Measurements from ENCODE around the gene MRPL21.

MRPL21 gene

DNA sequence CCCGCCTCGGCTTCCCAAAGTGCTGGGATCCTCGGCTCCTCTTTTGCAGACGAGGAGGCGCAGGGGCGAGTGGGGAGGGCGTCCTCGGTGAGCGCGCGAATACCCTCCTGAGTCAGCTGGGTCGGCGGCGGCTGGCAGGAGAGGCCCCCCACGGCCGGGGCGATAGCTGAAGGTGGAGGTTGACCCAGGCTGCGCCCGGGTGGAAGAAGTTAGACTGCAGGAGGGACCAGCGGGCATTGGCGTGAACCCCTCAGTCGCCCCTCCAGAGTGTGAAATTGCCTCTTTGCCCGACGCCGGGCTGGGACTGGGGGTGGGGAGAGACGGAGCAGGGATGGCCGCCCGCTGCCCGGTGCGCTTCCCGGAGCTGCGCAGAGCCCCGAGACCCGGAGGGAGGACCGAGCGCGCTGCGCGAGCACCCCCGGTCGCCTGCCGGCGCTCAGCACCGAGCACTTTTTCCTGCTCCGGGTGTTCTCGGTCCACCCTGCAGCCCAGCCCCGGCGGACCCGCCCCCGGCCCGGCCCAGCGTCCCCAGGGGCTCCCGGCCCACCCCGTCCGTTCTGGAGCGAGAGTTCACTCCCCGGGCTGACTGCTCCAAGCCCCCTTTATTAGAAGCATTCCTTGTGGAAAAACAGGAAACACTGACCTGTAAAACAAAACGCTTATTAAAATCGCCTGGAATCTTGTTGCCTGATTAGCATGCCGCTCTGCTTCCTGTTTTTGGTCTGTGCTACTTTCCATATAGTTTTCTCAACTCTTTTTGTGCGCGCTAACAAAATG, 48.2 kb downstream of the MRPL21 start:
- Histone ChIP-seq H3K36me3 (ENCODE audit: insufficient read depth, low read length) (no peaks in the 10 kb centered on the region), H3K9me3 (ENCODE audit: control insufficient read depth, insufficient read depth, low read length) (peaks cover 4% of the 10 kb centered on the region; the same call in 1 of the 2 replicates), H3K4me1 (ENCODE audit: insufficient read depth, low read length) (0 out of 2 replicates have a peak, but pooled peaks cover 3% of the 10 kb centered on the region), H3K9ac (ENCODE audit: low read depth, low read length) (peak overlapping the region; percentile 86)

DNA sequence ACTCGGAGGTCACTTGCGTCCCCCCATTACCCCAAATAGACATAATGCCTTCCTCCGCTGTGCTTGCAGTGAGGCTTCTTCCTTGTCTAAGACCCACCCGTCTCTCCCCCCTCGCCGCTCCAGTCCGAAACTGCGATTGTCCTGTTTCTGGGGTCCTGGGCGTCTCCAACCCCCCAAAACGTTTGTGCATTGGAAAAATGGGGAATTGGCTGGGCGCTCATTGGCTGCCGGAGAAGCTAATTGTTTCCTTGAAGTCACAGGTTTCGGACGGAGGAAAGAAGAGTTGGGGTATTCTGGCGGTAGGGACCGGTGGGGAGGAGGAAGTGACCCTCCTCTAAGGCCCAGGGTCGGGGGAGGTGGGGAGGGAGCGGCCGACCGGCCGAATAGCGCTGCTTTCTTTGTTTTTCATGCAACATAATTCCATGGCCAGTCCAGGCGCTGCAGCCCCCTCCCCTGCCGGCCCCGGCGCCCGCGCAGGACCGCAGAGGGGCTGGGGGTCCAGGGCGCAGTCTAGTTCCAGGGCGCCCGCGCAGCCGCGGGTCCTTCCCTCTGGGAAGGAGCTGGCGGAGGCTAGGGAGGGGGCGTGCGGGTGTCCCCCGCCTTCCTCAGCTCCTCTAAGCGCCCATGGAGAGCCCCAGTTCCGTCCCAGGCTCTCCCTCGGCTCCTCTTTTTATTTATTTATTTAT, 49.2 kb downstream of the MRPL21 start:
- H3K9me3 ChIP-seq (ENCODE audit: control insufficient read depth, insufficient read depth, low read length): peaks cover 4% of the 10 kb centered on the region; the same call in 1 of the 2 replicates
- H3K9ac ChIP-seq (ENCODE audit: low read depth, low read length): peak overlapping the region; percentile 86
- H3K36me3 ChIP-seq (ENCODE audit: insufficient read depth, low read length): no peaks in the 10 kb centered on the region
- H3K4me1 ChIP-seq (ENCODE audit: insufficient read depth, low read length): 0 out of 2 replicates have a peak, but pooled peaks cover 3% of the 10 kb centered on the region

DNA sequence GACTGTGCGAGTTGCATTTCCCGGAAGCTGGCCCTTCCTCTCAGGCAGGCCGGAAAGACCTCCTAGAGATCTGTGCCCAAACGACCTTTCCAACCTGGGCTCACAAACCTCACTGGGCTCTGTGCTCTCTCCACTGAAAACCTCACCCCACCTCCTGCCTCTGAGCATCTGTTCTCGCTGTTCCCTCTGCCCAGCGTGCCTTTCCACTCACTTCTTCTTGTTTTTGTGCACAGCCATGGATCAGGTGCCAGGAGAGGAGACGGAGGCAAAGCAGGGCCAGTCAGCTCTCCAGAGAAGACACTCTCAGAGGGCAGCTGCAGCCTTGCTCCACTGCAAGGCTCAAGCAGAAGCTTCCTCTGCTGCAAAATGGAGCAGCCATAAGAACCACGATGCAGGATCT, 51.0 kb downstream of the MRPL21 start:
- Histone ChIP-seq H3K9me3 (ENCODE audit: control insufficient read depth, insufficient read depth, low read length) (no peaks in the 10 kb centered on the region), H3K36me3 (ENCODE audit: insufficient read depth, low read length) (no peaks in the 10 kb centered on the region), H3K9ac (ENCODE audit: low read depth, low read length) (no peak overlapping the region), H3K4me1 (ENCODE audit: insufficient read depth, low read length) (0 out of 2 replicates have a peak, but pooled peaks cover 3% of the 10 kb centered on the region)

DNA sequence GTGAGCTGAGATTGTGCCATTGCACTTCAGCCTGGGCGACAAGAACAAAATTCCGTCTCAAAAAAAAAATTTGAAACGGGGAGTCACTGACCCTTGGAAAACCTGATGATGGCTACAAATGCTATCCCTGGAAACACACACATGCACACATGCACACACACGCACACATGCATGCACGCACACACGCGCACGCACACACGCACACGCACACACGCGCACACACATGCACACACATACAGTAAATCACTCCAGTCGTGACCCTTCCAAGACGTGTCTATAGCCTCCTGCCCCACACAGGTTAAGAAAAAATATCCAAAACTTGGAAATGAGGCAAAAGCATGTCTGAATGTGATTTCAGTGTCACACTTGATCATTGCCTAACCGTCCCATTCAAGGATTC, 55.2 kb downstream of the MRPL21 start:
- H3K9me3 ChIP-seq (ENCODE audit: control insufficient read depth, insufficient read depth, low read length): no peaks in the 10 kb centered on the region
- peaks cover 6% of the 10 kb centered on the region for H3K4me1 ChIP-seq (ENCODE audit: insufficient read depth, low read length)
- no peaks in the 10 kb centered on the region for H3K36me3 ChIP-seq (ENCODE audit: insufficient read depth, low read length)
- no peak overlapping the region for H3K9ac ChIP-seq (ENCODE audit: low read depth, low read length)

- Histone ChIP-seq H3K36me3 (ENCODE audit: insufficient read depth, low read length) (no peaks in the 10 kb centered on the region), H3K9ac (ENCODE audit: low read depth, low read length) (no peak overlapping the region), H3K4me1 (ENCODE audit: insufficient read depth, low read length) (peaks cover 6% of the 10 kb centered on the region), H3K9me3 (ENCODE audit: control insufficient read depth, insufficient read depth, low read length) (no peaks in the 10 kb centered on the region)
These were observed 56.2 kb downstream of the MRPL21 start for GRCh38 chr11:68847395-68847794.

- Histone ChIP-seq H3K36me3 (ENCODE audit: insufficient read depth, low read length) (no peaks in the 10 kb centered on the region), H3K4me1 (ENCODE audit: insufficient read depth, low read length) (peaks cover 6% of the 10 kb centered on the region), H3K9ac (ENCODE audit: low read depth, low read length) (no peak overlapping the region), H3K9me3 (ENCODE audit: control insufficient read depth, insufficient read depth, low read length) (no peaks in the 10 kb centered on the region)
These were observed 58.2 kb downstream of the MRPL21 start for GRCh38 chr11:68845351-68846002.

GRCh38 chr11:68844801-68845200, 58.8 kb downstream of the MRPL21 start:
- Histone ChIP-seq H3K4me1 (ENCODE audit: insufficient read depth, low read length) (peaks cover 6% of the 10 kb centered on the region), H3K36me3 (ENCODE audit: insufficient read depth, low read length) (no peaks in the 10 kb centered on the region), H3K9ac (ENCODE audit: low read depth, low read length) (no peak overlapping the region), H3K9me3 (ENCODE audit: control insufficient read depth, insufficient read depth, low read length) (no peaks in the 10 kb centered on the region)

GRCh38 chr11:68844376-68844775, 59.3 kb downstream of the MRPL21 start:
- Histone ChIP-seq H3K9ac (ENCODE audit: low read depth, low read length) (peak overlapping the region; percentile 68; the same call in 1 of the 2 replicates), H3K36me3 (ENCODE audit: insufficient read depth, low read length) (no peaks in the 10 kb centered on the region), H3K9me3 (ENCODE audit: control insufficient read depth, insufficient read depth, low read length) (no peaks in the 10 kb centered on the region), H3K4me1 (ENCODE audit: insufficient read depth, low read length) (peaks cover 6% of the 10 kb centered on the region)

GRCh38 chr11:68843703-68844312, 59.8 kb downstream of the MRPL21 start:
- H3K36me3 ChIP-seq (ENCODE audit: insufficient read depth, low read length): no peaks in the 10 kb centered on the region
- H3K9me3 ChIP-seq (ENCODE audit: control insufficient read depth, insufficient read depth, low read length): no peaks in the 10 kb centered on the region
- H3K9ac ChIP-seq (ENCODE audit: low read depth, low read length): peak overlapping the region; percentile 68; the same call in 1 of the 2 replicates
- H3K4me1 ChIP-seq (ENCODE audit: insufficient read depth, low read length): peaks cover 6% of the 10 kb centered on the region

DNA sequence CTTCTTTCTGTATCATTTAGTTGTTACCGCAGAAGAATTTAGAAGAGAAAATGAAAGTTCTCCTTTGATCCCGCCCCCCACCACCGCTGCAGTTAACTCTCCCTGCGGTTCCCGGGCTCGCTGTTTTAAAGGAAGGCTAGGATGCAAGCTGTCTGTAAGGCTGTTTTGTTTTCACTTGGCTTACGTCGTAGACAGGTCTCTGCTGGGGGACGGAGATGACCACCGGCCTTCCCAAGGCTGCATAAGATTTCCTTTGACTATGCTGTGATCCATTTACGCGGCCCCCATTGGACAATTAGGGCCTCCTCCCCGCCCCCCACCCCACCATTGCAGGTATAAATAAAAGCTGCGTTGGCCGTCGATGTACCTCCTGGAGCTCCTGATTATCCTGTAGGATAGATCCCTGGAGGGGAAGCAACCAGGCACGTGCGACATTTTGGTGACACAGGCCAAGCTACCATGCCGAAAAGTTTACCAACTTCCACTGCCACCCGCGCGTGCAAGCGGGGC, 60.5 kb downstream of the MRPL21 start:
- Histone ChIP-seq H3K4me1 (ENCODE audit: insufficient read depth, low read length) (peaks cover 8% of the 10 kb centered on the region), H3K36me3 (ENCODE audit: insufficient read depth, low read length) (no peaks in the 10 kb centered on the region), H3K9ac (ENCODE audit: low read depth, low read length) (peak overlapping the region; percentile 68; the same call in 1 of the 2 replicates), H3K9me3 (ENCODE audit: control insufficient read depth, insufficient read depth, low read length) (no peaks in the 10 kb centered on the region)

GRCh38 chr11:68842427-68843051, 61.1 kb downstream of the MRPL21 start:
- no peaks in the 10 kb centered on the region for H3K9me3 ChIP-seq (ENCODE audit: control insufficient read depth, insufficient read depth, low read length)
- H3K4me1 ChIP-seq (ENCODE audit: insufficient read depth, low read length): peaks cover 10% of the 10 kb centered on the region
- no peaks in the 10 kb centered on the region for H3K36me3 ChIP-seq (ENCODE audit: insufficient read depth, low read length)
- H3K9ac ChIP-seq (ENCODE audit: low read depth, low read length): peak overlapping the region; percentile 68; the same call in 1 of the 2 replicates

- Histone ChIP-seq H3K9me3 (ENCODE audit: control insufficient read depth, insufficient read depth, low read length) (no peaks in the 10 kb centered on the region), H3K9ac (ENCODE audit: low read depth, low read length) (peak within 1 kb of the TSS; percentile 76; the same call in 1 of the 2 replicates), H3K4me1 (ENCODE audit: insufficient read depth, low read length) (peaks cover 10% of the 10 kb centered on the region), H3K36me3 (ENCODE audit: insufficient read depth, low read length) (no peaks in the 10 kb centered on the region)
These were observed 61.8 kb downstream of the MRPL21 start, which contains the start of gene CPT1A for GRCh38 chr11:68841718-68842426. TSS of gene CPT1A (minus strand) at chr11:68841916. CDS start at chr11:68815474, 26,442 bp downstream.
